AG04449 (cell line): ENCODE measurements around the gene IRF8.

ENCODE experiments used
- CTCF ChIA-PET: fragments of 350-600 bp; formaldehyde crosslinking; extraction: SDS; loops from one replicate; lab custom pipeline; 2021; ENCODE audit warnings: antibody characterized with exemption; lab: Yijun Ruan, JAX
- POLR2A ChIA-PET: fragments of 400-600, 350-600 bp; formaldehyde crosslinking; extraction: SDS; loops from one replicate; lab custom pipeline; 2020; ENCODE audit warnings: antibody characterized with exemption, inconsistent platforms; lab: Yijun Ruan, JAX
- DNase-seq: peaks from one replicate; pipeline ENCODE4 v3.0.0-alpha.2; 2010; ENCODE audit warnings: low read depth, low spot score
- H3K4me3 ChIP-seq: 2 replicates; pipeline ENCODE4 v1.5.1; 2011; ENCODE audit warnings: low read depth, mild to moderate bottlenecking, control low read depth, low read length
- TF ChIP-seq, protein P1 (sequence below): IDR thresholded peaks from one replicate; pipeline ENCODE4 v1.5.1; 2011; ENCODE audit warnings: mild to moderate bottlenecking, moderate library complexity, low read length, control low read depth, inconsistent platforms; ENCODE audit not compliant: insufficient read depth; ENCODE audit errors: missing control alignments

IRF8 gene

GRCh38 chr16:85927371-85927770, 28.4 kb downstream of the IRF8 start:
- POLR2A ChIA-PET = no interaction called here
- CTCF ChIA-PET = interaction anchor here (1.9 kb wide), 1 partner anchor 106 kb away, joined by 6 read pairs; no protein-coding TSS in a partner anchor
- no peak overlapping the region for H3K4me3 ChIP-seq

DNA sequence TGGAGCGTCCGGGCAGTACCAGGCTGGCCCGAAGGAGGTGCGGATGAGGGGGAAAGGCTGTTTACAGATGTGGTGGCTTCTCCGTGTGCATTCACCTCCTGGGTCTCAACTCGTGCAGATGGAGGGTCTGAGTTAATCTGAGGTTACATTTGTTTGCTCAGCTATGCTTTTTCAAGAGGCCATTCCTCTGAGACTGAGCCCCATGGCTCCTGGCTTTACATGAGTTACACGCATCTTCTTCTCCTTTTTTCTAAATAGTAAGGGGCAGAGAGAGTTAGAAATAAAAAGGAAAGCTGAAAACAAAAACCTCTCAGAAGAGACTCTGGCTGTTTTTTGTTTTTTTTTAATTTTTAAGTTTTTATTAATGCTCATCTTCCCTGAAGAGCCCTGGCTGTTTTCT, 29.0 kb downstream of the IRF8 start:
- DNase-seq = no peak
- ChIA-PET POLR2A (no interaction called here), CTCF (interaction anchor here (1.9 kb wide), 1 partner anchor 107 kb away, joined by 6 read pairs; no protein-coding TSS in a partner anchor)
- TF ChIP-seq, protein P1, sequence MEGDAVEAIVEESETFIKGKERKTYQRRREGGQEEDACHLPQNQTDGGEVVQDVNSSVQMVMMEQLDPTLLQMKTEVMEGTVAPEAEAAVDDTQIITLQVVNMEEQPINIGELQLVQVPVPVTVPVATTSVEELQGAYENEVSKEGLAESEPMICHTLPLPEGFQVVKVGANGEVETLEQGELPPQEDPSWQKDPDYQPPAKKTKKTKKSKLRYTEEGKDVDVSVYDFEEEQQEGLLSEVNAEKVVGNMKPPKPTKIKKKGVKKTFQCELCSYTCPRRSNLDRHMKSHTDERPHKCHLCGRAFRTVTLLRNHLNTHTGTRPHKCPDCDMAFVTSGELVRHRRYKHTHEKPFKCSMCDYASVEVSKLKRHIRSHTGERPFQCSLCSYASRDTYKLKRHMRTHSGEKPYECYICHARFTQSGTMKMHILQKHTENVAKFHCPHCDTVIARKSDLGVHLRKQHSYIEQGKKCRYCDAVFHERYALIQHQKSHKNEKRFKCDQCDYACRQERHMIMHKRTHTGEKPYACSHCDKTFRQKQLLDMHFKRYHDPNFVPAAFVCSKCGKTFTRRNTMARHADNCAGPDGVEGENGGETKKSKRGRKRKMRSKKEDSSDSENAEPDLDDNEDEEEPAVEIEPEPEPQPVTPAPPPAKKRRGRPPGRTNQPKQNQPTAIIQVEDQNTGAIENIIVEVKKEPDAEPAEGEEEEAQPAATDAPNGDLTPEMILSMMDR = no peak
- H3K4me3 ChIP-seq = no peak overlapping the region

More at GRCh38 chr16:85927371-85927770, 28.4 kb downstream of the IRF8 start:
- DNase-seq = no peak
- TF ChIP-seq, protein P1 = no peak

DNA sequence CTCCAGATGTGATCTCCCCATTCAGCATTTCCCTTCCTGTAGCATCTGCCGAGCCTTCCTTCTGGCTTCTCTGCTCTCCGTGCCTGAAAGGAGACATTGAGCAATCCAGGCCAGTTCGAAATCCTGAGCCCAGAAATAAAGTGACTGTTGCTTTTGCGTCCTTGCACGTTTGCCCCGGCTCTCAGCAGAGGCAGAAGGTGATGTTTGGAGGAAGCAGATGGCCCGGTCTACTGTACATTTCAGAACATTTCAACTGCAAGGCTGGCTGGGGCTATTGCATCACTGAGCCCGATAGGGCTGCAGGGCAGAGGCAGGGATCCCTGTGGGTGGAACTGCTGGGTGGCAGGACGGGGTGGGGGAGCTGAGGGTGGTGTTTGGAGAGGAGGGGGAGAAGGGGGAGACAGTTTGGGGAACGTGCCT, 29.4 kb downstream of the IRF8 start:
- no peak for DNase-seq
- no peak overlapping the region for H3K4me3 ChIP-seq
- ChIA-PET CTCF (interaction anchor here (1.9 kb wide), 1 partner anchor 107 kb away, joined by 6 read pairs; no protein-coding TSS in a partner anchor), POLR2A (no interaction called here)
- TF ChIP-seq, protein P1 = no peak

DNA sequence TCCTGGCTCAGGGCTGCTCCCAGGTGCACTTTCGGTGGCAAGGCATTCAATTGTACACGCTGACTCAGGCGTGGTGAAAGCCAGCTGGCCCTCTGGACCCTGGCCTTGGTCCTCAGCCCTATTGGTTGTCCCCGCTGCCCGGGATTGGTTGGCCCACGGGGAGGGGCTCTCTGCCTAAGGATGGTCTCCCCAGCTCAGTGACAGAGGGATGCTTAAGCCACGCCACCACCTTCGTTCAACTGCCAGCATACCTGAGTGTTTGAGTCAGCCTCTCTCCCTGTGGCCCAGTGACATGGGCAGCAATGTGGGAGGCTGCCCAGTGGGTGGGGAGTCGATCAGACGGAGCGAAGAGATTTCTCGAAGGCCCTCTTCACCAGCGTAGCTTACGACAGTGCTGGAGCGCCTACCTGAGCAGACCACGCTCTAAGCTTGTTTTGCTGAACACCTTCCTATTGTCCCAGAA, 30.3 kb downstream of the IRF8 start:
- ChIA-PET CTCF (interaction anchor here (1.9 kb wide), 1 partner anchor 108 kb away, joined by 6 read pairs; no protein-coding TSS in a partner anchor), POLR2A (no interaction called here)
- H3K4me3 ChIP-seq = no peak overlapping the region
- TF ChIP-seq, protein P1 = no peak
- DNase-seq = no peak

DNA sequence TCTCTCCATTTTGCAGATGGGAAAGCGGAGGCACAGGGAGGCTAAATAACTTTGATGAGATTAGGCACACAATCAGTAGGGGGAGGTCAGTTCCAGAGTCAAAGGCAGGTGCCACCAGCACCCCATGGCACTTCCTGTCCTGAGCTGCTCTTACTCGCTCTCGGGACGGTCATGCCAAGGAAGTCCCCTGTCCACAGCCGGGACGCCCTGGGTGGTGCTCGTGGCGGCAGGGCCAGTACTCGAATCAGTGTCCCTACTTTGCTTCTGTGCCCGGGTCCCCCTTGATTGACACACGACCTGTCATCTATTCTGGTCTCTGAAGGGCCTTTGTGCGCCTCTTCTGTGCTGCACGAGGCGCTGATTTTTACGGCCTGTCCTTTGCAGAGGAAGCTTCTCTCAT, 31.3 kb downstream of the IRF8 start:
- POLR2A ChIA-PET = no interaction called here

GRCh38 chr16:85931596-85932402, 32.8 kb downstream of the IRF8 start:
- ChIA-PET POLR2A (no interaction called here), CTCF (no interaction called here)

More for the DNA sequence above, 31.3 kb downstream of the IRF8 start:
- TF ChIP-seq, protein P1 = no peak
- no peak overlapping the region for H3K4me3 ChIP-seq
- CTCF ChIA-PET = no interaction called here
- DNase-seq = no peak

More at GRCh38 chr16:85931596-85932402, 32.8 kb downstream of the IRF8 start:
- TF ChIP-seq, protein P1 = no peak
- no peak overlapping the region for H3K4me3 ChIP-seq
- no peak for DNase-seq
